ENCODE results near the gene WDFY4.

Gene WDFY4

GRCh38 chr10:48804740-48805182, 120.1 kb downstream of the WDFY4 start:
- H3K27me3 ChIP-seq: no peaks in the 10 kb centered on the region
- no peak for DNase-seq
- no peaks in the 10 kb centered on the region for H3K36me3 ChIP-seq
- H3K9me3 ChIP-seq: no peaks in the 10 kb centered on the region
- H3K4me3 ChIP-seq: no peak overlapping the region
- peaks cover 0 to 10% (median 4%) of the 10 kb centered on the region in 4 donors for H3K4me1 ChIP-seq
- no peak for TF ChIP-seq CTCF (IDR thresholded peaks at IDR 0.05)
- peak overlapping the region in 1 of 2 donors; percentile 25 for H3K27ac ChIP-seq
- intact Hi-C loops (cut with DNase I; ENCODE audit: low total_unique reads): no loop called here

- Histone ChIP-seq H3K27me3 (no peaks in the 10 kb centered on the region), H3K4me3 (no peak overlapping the region), H3K36me3 (no peaks in the 10 kb centered on the region), H3K9me3 (no peaks in the 10 kb centered on the region), H3K27ac (peak overlapping the region in 1 of 2 donors; percentile 25), H3K4me1 (peaks cover 0 to 10% (median 4%) of the 10 kb centered on the region in 4 donors)
- TF ChIP-seq CTCF (IDR thresholded peaks at IDR 0.05): no peak
- no peak for DNase-seq
- intact Hi-C loops (cut with DNase I; ENCODE audit: low total_unique reads): no loop called here
These were observed 120.7 kb downstream of the WDFY4 start for GRCh38 chr10:48805411-48805810.

GRCh38 chr10:48805848-48806247, 121.2 kb downstream of the WDFY4 start:
- TF ChIP-seq CTCF (IDR thresholded peaks at IDR 0.05): no peak
- peak in 1 of 2 donors; percentile 38 for DNase-seq
- Histone ChIP-seq H3K9me3 (no peaks in the 10 kb centered on the region), H3K4me1 (peaks cover 0 to 10% (median 4%) of the 10 kb centered on the region in 4 donors), H3K4me3 (no peak overlapping the region), H3K27ac (no peak overlapping the region), H3K36me3 (no peaks in the 10 kb centered on the region), H3K27me3 (no peaks in the 10 kb centered on the region)
- intact Hi-C loops (cut with DNase I; ENCODE audit: low total_unique reads): no loop called here

- H3K27ac ChIP-seq: no peak overlapping the region
- H3K36me3 ChIP-seq: no peaks in the 10 kb centered on the region
- no peak for TF ChIP-seq CTCF (IDR thresholded peaks at IDR 0.05)
- peaks cover 0 to 10% (median 4%) of the 10 kb centered on the region in 4 donors for H3K4me1 ChIP-seq
- intact Hi-C loops (cut with DNase I; ENCODE audit: low total_unique reads): no loop called here
- no peaks in the 10 kb centered on the region for H3K9me3 ChIP-seq
- no peaks in the 10 kb centered on the region for H3K27me3 ChIP-seq
- H3K4me3 ChIP-seq: no peak overlapping the region
- no peak for DNase-seq
These were observed 121.7 kb downstream of the WDFY4 start for GRCh38 chr10:48806342-48806741.

GRCh38 chr10:48807791-48808470, 123.3 kb downstream of the WDFY4 start:
- H3K27ac ChIP-seq: no peak overlapping the region
- no peaks in the 10 kb centered on the region for H3K36me3 ChIP-seq
- H3K9me3 ChIP-seq: no peaks in the 10 kb centered on the region
- DNase-seq: no peak
- TF ChIP-seq CTCF (IDR thresholded peaks at IDR 0.05): no peak
- no peaks in the 10 kb centered on the region for H3K27me3 ChIP-seq
- peaks cover 0 to 10% (median 4%) of the 10 kb centered on the region in 4 donors for H3K4me1 ChIP-seq
- no peak overlapping the region for H3K4me3 ChIP-seq
- intact Hi-C loops (cut with DNase I; ENCODE audit: low total_unique reads): no loop called here
